ENCODE results near the gene HTRA3. TPM values are rescaled to one million over a fixed set of nuclear protein-coding genes. Genes with fewer than 3 reads are reported as not detected.

The HTRA3 gene
- total and polyA plus RNA-seq, 2 experiments from 2014 or later: 1.3 to 3.6 TPM

DNA sequence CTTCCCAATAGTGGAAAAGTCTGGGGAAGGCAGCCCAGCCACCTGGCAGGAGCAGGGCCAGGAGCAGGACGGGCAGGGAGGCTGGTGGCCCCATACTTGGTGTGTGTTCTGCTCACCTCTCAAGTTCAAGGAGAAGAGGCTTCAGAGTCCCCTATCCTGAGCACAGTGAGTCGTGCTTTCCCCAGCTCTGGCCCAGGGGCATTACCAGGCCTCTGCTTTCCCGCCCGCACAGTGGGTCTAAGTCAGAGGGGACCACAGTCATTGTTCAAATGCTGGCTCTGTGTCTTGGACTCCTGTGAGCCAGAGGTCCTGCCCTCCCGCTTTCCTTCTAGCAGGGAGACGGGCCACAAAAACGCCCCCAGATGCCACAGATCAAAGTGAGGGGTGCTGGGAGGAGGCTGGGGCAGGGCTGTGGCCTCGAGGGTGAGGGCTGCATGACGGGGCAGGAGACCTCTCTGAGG, 27.6 kb downstream of the HTRA3 start (continued):
- TF ChIP-seq, protein P1, sequence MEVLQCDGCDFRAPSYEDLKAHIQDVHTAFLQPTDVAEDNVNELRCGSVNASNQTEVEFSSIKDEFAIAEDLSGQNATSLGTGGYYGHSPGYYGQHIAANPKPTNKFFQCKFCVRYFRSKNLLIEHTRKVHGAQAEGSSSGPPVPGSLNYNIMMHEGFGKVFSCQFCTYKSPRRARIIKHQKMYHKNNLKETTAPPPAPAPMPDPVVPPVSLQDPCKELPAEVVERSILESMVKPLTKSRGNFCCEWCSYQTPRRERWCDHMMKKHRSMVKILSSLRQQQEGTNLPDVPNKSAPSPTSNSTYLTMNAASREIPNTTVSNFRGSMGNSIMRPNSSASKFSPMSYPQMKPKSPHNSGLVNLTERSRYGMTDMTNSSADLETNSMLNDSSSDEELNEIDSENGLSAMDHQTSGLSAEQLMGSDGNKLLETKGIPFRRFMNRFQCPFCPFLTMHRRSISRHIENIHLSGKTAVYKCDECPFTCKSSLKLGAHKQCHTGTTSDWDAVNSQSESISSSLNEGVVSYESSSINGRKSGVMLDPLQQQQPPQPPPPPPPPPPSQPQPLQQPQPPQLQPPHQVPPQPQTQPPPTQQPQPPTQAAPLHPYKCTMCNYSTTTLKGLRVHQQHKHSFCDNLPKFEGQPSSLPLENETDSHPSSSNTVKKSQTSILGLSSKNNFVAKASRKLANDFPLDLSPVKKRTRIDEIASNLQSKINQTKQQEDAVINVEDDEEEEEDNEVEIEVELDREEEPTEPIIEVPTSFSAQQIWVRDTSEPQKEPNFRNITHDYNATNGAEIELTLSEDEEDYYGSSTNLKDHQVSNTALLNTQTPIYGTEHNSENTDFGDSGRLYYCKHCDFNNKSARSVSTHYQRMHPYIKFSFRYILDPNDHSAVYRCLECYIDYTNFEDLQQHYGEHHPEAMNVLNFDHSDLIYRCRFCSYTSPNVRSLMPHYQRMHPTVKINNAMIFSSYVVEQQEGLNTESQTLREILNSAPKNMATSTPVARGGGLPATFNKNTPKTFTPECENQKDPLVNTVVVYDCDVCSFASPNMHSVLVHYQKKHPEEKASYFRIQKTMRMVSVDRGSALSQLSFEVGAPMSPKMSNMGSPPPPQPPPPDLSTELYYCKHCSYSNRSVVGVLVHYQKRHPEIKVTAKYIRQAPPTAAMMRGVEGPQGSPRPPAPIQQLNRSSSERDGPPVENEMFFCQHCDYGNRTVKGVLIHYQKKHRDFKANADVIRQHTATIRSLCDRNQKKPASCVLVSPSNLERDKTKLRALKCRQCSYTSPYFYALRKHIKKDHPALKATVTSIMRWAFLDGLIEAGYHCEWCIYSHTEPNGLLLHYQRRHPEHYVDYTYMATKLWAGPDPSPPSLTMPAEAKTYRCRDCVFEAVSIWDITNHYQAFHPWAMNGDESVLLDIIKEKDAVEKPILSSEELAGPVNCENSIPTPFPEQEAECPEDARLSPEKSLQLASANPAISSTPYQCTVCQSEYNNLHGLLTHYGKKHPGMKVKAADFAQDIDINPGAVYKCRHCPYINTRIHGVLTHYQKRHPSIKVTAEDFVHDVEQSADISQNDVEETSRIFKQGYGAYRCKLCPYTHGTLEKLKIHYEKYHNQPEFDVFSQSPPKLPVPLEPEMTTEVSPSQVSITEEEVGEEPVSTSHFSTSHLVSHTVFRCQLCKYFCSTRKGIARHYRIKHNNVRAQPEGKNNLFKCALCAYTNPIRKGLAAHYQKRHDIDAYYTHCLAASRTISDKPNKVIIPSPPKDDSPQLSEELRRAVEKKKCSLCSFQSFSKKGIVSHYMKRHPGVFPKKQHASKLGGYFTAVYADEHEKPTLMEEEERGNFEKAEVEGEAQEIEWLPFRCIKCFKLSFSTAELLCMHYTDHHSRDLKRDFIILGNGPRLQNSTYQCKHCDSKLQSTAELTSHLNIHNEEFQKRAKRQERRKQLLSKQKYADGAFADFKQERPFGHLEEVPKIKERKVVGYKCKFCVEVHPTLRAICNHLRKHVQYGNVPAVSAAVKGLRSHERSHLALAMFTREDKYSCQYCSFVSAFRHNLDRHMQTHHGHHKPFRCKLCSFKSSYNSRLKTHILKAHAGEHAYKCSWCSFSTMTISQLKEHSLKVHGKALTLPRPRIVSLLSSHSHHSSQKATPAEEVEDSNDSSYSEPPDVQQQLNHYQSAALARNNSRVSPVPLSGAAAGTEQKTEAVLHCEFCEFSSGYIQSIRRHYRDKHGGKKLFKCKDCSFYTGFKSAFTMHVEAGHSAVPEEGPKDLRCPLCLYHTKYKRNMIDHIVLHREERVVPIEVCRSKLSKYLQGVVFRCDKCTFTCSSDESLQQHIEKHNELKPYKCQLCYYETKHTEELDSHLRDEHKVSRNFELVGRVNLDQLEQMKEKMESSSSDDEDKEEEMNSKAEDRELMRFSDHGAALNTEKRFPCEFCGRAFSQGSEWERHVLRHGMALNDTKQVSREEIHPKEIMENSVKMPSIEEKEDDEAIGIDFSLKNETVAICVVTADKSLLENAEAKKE (CRISPR knock-in tag; IDR thresholded peaks at IDR 0.05): no peak

DNA sequence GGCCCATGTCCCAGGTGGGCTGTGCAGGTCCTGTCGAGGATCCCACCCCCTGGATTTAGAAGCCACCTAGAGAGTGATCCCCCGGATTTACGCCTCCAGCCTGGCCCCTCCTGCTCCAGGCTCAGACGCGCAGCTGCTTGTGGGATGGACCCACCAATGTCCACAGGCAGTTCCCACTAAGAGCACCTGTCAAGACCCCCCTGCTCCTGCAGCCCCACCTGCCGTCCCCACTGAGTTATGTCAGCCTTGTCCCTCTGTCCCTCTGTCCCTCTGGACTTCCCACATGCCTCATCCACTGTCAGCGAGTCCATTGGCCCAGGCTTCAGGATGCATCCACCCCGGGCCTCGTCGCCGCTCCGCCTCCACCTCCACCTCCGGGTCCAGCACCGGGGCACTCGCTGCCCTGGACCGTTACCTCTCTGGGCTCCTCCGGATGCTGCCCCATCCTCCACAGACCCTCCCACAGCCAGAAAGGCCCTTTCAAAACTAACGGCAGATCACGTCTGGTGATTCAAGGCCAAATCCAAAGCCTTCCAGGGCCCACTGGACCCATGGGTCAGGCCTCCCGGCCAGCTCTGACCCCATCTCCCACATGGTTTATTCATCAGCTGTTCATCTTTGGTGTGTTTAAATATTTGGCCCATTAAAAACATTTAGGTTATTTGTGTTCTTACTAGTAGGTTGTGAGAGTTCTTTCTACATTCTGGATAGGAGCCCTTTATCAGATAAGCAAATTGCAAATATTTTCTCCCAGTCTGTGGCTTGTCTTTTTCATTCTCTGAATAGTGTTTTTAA, 28.3 kb downstream of the HTRA3 start:
- DNase-seq (ENCODE audit: low spot score) (no peak), ATAC-seq (no peak)
- Histone ChIP-seq H3K27ac (ENCODE audit: low read depth) (no peak overlapping the region), H3K4me2 (no peak overlapping the region), H3K4me3 (no peak overlapping the region), H3K9me2 (ENCODE audit: insufficient read depth) (no peaks in the 10 kb centered on the region), H3F3A (replicated peaks; ENCODE audit: low read depth) (no peaks in the 10 kb centered on the region), H3K79me2 (replicated peaks; ENCODE audit: insufficient read depth) (no peaks in the 10 kb centered on the region), H2AFZ (no peak overlapping the region), H4K20me1 (replicated peaks; ENCODE audit: insufficient read depth) (no peaks in the 10 kb centered on the region), H3K4me1 (ENCODE audit: insufficient read depth) (no peaks in the 10 kb centered on the region), H3K36me3 (ENCODE audit: insufficient read depth) (no peaks in the 10 kb centered on the region), H3K27me3 (ENCODE audit: insufficient read depth) (no peaks in the 10 kb centered on the region)
- peaks cover 2% of the 10 kb centered on the region for H3K27me3 Mint-ChIP-seq (ENCODE audit: insufficient read depth, low read depth, poor library complexity)
- TF ChIP-seq CTCF (conservative IDR thresholded peaks at IDR 0.05; ENCODE audit: low read depth in 2 of 2) (peak in 1 of 2 experiments; percentile 40; a peak in 2 of 4 replicates), POLR2AphosphoS5 (IDR thresholded peaks at IDR 0.05; ENCODE audit: low read depth) (no peak)
- peaks cover 6% of the 10 kb centered on the region for H3K9me3 Mint-ChIP-seq
- no peak overlapping the region for H3K4me3 Mint-ChIP-seq
- no peaks in the 10 kb centered on the region for H3K4me1 Mint-ChIP-seq
- H3K36me3 Mint-ChIP-seq (ENCODE audit: low read depth): peaks cover 8% of the 10 kb centered on the region; the same call in 2 of the 3 replicates
- H3K27ac Mint-ChIP-seq: no peak overlapping the region
